Pancreas (tissue), 10 donors: Measurements from ENCODE around the gene LRFN2. TPM values are rescaled to one million over a fixed set of nuclear protein-coding genes. Genes with fewer than 3 reads are reported as not detected.
A peak's percentile ranks its signal among the peaks of the same experiment; 100 is the strongest.

Experiments used
- ATAC-seq, 4 donors: fragments of 200-7000 bp; cut with Tn5 transposase; one replicate each; pipeline versions ENCODE4 v1.8.0 to v1.9.1; 2020; ENCODE audit warnings: mild to moderate bottlenecking in 4 of 4, moderate library complexity in 4 of 4
- DNase-seq, 6 donors: peaks; one replicate each; pipeline ENCODE4 v3.0.0-alpha.2; 2020
- FAIRE-seq: peaks from 2 replicates; lab custom pipeline; 2012; peaks lifted over from hg19 to GRCh38; lab: Jason Lieb, UNC
- H3K27ac ChIP-seq, 4 donors: fragments of 200-600 bp; sonication (generic); 1 replicate in 3 of 4; 2 replicates in 1 of 4; pipeline versions ENCODE4 v1.5.0 to v1.8.0; 2020
- H3K27me3 ChIP-seq, 4 donors: fragments of 200-600 bp; one replicate each; pipeline ENCODE4 v1.8.0; 2021
- H3K36me3 ChIP-seq, 3 donors: fragments of 200-600 bp; sonication (generic) in 1 of 3; one replicate each; pipeline versions ENCODE4 v1.5.0 to v1.8.0; 2020 to 2021
- H3K4me1 ChIP-seq, 3 donors: fragments of 200-600 bp; one replicate each; pipeline ENCODE4 v1.8.0; 2021
- H3K4me3 ChIP-seq, 4 donors: fragments of 200-600 bp; sonication (generic) in 2 of 4; one replicate each; pipeline versions ENCODE4 v1.5.0 to v1.8.0; 2020 to 2021
- H3K9me3 ChIP-seq, 4 donors: fragments of 200-600 bp; one replicate each; pipeline ENCODE4 v1.8.0; 2021
- WGBS, 2 donors: extraction: QIAGEN DNeasy Blood & Tissue Kit; methylation state at CpG; one replicate each; pipeline ENCODE4 v1.1.7; 2013; 5-methylcytosine and 5-hydroxymethylcytosine counted together
- intact Hi-C, 3 donors: fragments of 100-400 bp; cut with DNase I; formaldehyde crosslinking; loops; one replicate each; pipeline versions ENCODE4 v1.11.1 to v1.14.2; 2022
- polyA plus RNA-seq, 2 donors: library from polyadenylated mRNA; stranded (reverse); fragments of 200-250 nt; gene quantifications; one replicate each; pipeline ENCODE4 v1.2.3, GENCODE V29; 2013
- total RNA-seq, 6 donors: library from RNA; stranded (reverse); fragmentation: NEBNext Ultra II Directional in 4 of 6; extraction: Animal tissue kit (Norgen Biotek cat#: 25700) in 4 of 6; gene quantifications; one replicate each; pipeline versions ENCODE4 v1.2.1 to v1.2.4, GENCODE V29; 2021 to 2023
- TF ChIP-seq, protein P1 (sequence below), 4 donors: fragments of 200-600 bp; sonication (generic) in 3 of 4; IDR thresholded peaks; one replicate each; pipeline versions ENCODE4 v1.5.0 to v1.8.0; 2021; ENCODE audit warnings: antibody characterized with exemption in 4 of 4
- donor health status: healthy with polysubstance abuse.
- donor health status: DM: no; HTN: no; CAD: no; lungs with moderate emphysema.
- donor health status: DM: no; HTN: no; CAD: no.
- donor health status: control.
- donor health status: control.
- donor health status: Bipolar disorder and iron deficiency.
- donor health status: DM: yes; HTN: yes; CAD: no.
- donor health status: DM: no; HTN: no; CAD: no.
- donor health status: DM: no; HTN: no; CAD: no.
- donor health status: DM: yes; HTN: yes; CAD: no.

LRFN2 gene
- total and polyA plus RNA-seq, 8 donors = 0.22 to 1.5 (median 0.54) TPM

DNA sequence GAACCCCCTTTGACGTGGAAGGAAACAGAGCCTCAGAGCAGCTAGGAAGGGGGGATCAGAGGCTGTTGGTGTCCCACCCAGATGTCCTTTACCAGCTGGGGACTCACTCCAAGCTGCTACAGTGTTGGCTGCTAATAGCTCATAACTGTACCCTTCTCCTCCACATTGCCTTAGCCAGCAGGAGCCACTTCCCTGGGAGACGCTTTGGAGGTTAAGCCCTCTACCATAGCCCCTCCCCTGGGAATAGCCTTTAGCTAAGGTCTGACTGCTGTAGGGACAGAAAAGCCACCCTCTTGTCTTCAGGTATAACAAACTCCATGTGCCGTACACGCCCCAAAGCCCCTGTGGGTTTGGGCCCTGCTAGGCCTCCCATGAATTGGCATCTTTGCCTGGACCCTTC lies 238.6 kb downstream of the LRFN2 start:
- H3K27ac ChIP-seq = no peak overlapping the region
- H3K9me3 ChIP-seq = no peaks in the 10 kb centered on the region
- H3K4me1 ChIP-seq = peaks cover 0 to 6% (median 0%) of the 10 kb centered on the region in 3 donors
- ATAC-seq (no peak), FAIRE-seq (no peak), DNase-seq (no peak)
- 87 to 99% methylated on average over 4 of the region's 4 CpGs for WGBS, 2 donors
- H3K27me3 ChIP-seq = no peaks in the 10 kb centered on the region
- no peaks in the 10 kb centered on the region for H3K36me3 ChIP-seq
- TF ChIP-seq, protein P1, sequence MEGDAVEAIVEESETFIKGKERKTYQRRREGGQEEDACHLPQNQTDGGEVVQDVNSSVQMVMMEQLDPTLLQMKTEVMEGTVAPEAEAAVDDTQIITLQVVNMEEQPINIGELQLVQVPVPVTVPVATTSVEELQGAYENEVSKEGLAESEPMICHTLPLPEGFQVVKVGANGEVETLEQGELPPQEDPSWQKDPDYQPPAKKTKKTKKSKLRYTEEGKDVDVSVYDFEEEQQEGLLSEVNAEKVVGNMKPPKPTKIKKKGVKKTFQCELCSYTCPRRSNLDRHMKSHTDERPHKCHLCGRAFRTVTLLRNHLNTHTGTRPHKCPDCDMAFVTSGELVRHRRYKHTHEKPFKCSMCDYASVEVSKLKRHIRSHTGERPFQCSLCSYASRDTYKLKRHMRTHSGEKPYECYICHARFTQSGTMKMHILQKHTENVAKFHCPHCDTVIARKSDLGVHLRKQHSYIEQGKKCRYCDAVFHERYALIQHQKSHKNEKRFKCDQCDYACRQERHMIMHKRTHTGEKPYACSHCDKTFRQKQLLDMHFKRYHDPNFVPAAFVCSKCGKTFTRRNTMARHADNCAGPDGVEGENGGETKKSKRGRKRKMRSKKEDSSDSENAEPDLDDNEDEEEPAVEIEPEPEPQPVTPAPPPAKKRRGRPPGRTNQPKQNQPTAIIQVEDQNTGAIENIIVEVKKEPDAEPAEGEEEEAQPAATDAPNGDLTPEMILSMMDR (IDR thresholded peaks at IDR 0.05) = no peak
- intact Hi-C loops = no loop called here
- H3K4me3 ChIP-seq = no peak overlapping the region

DNA sequence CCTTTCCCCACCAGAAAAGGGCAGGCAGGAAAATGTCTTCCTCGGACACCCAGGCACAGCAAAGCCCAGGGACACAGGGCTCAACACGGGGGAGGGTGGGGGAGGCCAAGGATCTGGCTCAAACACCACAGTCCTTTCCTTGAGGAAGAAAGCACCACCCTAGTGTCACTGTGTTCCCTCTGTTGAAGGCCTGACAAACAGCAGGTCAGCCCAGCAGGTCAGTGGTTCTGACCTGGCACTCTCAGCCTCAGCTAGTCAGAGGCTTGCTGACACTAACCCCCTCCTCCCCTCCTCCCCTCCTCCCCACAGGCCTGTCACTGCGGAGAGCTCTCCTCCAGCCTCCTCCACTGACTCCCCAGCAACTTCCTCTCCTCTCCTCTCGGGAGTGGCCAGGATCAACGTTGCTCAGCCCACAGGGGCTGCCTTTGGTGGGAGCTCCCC lies 239.6 kb downstream of the LRFN2 start:
- no peaks in the 10 kb centered on the region for H3K27me3 ChIP-seq
- no peak for ATAC-seq
- TF ChIP-seq, protein P1 (IDR thresholded peaks at IDR 0.05) = no peak
- no peak for FAIRE-seq
- H3K36me3 ChIP-seq = no peaks in the 10 kb centered on the region
- no peaks in the 10 kb centered on the region for H3K9me3 ChIP-seq
- H3K27ac ChIP-seq = no peak overlapping the region
- no peak overlapping the region for H3K4me3 ChIP-seq
- H3K4me1 ChIP-seq = peaks cover 0 to 6% (median 0%) of the 10 kb centered on the region in 3 donors
- intact Hi-C loops = no loop called here
- DNase-seq = no peak
- 58 to 72% methylated on average over 3 to 5 of the region's 5 CpGs for WGBS, 2 donors

DNA sequence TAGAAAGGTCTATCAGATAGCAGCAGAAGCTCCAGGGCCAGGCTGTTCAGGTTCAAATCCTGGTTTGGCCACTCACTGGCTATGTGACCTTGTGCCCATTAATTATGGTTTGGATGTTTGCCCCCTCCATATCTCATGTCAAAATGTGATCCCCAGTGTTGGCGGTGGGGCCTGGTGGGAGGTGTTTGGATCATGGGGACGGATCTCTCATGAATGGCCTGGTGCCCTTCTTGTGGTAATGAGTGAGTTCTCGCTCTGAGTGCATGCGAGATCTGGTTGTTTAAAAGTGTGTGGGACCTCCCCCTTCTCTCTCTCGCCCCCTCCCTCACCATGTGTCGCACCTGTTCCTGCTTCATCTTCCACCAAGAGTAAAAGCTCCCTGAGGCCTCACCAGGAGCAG lies 240.9 kb downstream of the LRFN2 start:
- H3K27ac ChIP-seq = no peak overlapping the region
- H3K27me3 ChIP-seq = no peaks in the 10 kb centered on the region
- 65 to 70% methylated on average over 6 of the region's 6 CpGs for WGBS, 2 donors
- no peak for ATAC-seq
- peaks cover 0 to 9% (median 0%) of the 10 kb centered on the region in 3 donors for H3K4me1 ChIP-seq
- H3K9me3 ChIP-seq = no peaks in the 10 kb centered on the region
- no peak overlapping the region for H3K4me3 ChIP-seq
- FAIRE-seq = no peak
- H3K36me3 ChIP-seq = no peaks in the 10 kb centered on the region
- TF ChIP-seq, protein P1 (IDR thresholded peaks at IDR 0.05) = no peak
- no peak for DNase-seq
- intact Hi-C loops = no loop called here

DNA sequence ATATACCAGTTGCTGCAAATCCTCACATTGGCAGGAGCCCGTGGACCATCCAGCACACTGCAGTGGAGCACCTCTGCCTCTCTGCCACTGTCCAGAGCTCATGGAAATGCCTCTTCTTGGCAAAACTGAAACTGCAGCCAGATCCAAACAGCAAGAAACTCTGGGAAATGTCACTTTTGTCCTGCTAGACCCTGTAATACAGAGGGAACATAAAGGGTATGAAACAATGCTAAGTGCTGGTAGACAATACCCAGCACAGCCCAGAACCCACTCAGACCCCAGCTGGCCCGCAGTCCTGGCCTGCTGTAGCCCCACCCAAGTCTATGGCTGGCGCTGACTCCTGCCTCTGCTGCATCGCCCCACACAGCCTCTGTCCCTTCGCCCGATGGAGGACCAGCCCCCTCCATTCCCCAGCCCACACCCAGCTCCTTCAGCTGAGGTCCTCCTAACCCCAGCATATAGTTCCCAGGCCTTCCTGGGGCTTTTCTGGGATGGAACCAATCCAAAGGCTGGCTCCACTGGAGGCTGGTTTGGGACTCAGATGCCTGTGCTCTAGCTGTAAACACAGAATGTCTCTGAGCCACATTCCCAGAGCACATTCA lies 242.5 kb downstream of the LRFN2 start:
- FAIRE-seq (no peak), DNase-seq (peak in 1 of 6 donors; percentile 12), ATAC-seq (no peak)
- no peak overlapping the region for H3K27ac ChIP-seq
- intact Hi-C loops = no loop called here
- H3K4me3 ChIP-seq = no peak overlapping the region
- H3K36me3 ChIP-seq = no peaks in the 10 kb centered on the region
- no peaks in the 10 kb centered on the region for H3K27me3 ChIP-seq
- TF ChIP-seq, protein P1 (IDR thresholded peaks at IDR 0.05) = no peak
- peaks cover 0 to 9% (median 0%) of the 10 kb centered on the region in 3 donors for H3K4me1 ChIP-seq
- H3K9me3 ChIP-seq = no peaks in the 10 kb centered on the region
- 92 to 93% methylated on average over 6 of the region's 6 CpGs for WGBS, 2 donors

DNA sequence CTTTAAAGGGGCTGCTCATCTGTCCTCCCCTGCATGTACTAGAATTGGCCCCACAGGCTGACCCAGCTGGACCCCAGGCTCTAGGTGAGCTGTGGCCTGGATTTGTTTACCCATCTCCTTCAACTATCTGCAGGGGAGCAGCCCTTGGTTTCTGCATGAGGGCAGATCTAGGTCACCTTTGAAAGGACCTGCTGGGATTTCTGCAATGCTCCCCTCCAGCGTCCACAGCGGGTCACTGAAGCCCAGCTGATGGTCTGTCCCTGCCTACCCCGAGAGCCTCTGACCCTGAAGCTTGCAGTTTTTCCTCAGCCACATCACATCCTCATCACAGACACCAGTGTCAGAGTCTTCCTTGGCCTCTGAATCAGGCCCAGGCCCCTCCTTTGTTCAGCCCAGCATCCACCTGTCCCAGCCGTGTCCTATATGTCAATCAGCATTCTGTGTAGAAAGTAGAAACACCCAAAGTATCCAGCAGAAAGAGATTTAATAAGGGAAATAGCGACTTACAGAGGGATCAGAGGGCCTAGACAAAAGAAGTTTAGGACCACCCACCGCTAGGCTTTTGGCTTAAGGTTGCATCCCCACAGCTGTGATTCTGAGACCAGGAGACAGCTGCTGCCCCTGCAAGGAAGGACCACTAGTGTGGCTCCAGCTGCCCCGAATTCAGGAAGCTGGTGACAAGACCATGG lies 243.1 kb downstream of the LRFN2 start:
- H3K27ac ChIP-seq = no peak overlapping the region
- FAIRE-seq = no peak
- no peaks in the 10 kb centered on the region for H3K9me3 ChIP-seq
- H3K36me3 ChIP-seq = no peaks in the 10 kb centered on the region
- peak in 2 of 4 donors; percentile 9 to 25 for ATAC-seq
- 87 to 89% methylated on average over 7 of the region's 7 CpGs for WGBS, 2 donors
- intact Hi-C loops = no loop called here
- H3K4me1 ChIP-seq = peaks cover 0 to 9% (median 0%) of the 10 kb centered on the region in 3 donors
- no peak for DNase-seq
- H3K27me3 ChIP-seq = no peaks in the 10 kb centered on the region
- TF ChIP-seq, protein P1 (IDR thresholded peaks at IDR 0.05) = no peak
- H3K4me3 ChIP-seq = no peak overlapping the region
